Hepatocyte (in vitro differentiated cells): ENCODE measurements around the gene LY6G6C. TPM values are rescaled to one million over a fixed set of nuclear protein-coding genes. Genes with fewer than 3 reads are reported as not detected.

Source experiments
- DNase-seq: peaks from one replicate; pipeline ENCODE4 v3.0.0-alpha.2; 2016; ENCODE audit warnings: low spot score
- H2AFZ ChIP-seq: fragments of 200-600 bp; sonication (generic); 2 replicates; pipeline ENCODE4 v1.6.0; 2016; ENCODE audit warnings: antibody characterized with exemption, mild to moderate bottlenecking
- H3K27ac ChIP-seq: fragments of 200-600 bp; sonication (generic); 2 replicates; pipeline ENCODE4 v1.5.1; 2016; ENCODE audit warnings: mild to moderate bottlenecking
- H3K27me3 ChIP-seq: fragments of 200-600 bp; sonication (generic); 2 replicates; pipeline ENCODE4 v1.6.1; 2016
- H3K36me3 ChIP-seq: fragments of 200-600 bp; sonication (generic); replicated peaks from 2 replicates; pipeline ENCODE4 v1.5.1; 2016; ENCODE audit warnings: low read depth; ENCODE audit not compliant: insufficient read depth
- H3K4me1 ChIP-seq: fragments of 200-600 bp; sonication (generic); 2 replicates; pipeline ENCODE4 v1.5.1; 2016; ENCODE audit warnings: mild to moderate bottlenecking, moderate library complexity; ENCODE audit not compliant: insufficient read depth
- H3K4me2 ChIP-seq: fragments of 200-600 bp; sonication (generic); 2 replicates; pipeline ENCODE4 v1.6.0; 2016
- H3K4me3 ChIP-seq: fragments of 200-600 bp; sonication (generic); 2 replicates; pipeline ENCODE4 v1.5.1; 2016; ENCODE audit warnings: mild to moderate bottlenecking
- H3K79me2 ChIP-seq: fragments of 200-600 bp; sonication (generic); 2 replicates; pipeline ENCODE4 v1.6.0; 2017; ENCODE audit warnings: mild to moderate bottlenecking
- H3K9me2 ChIP-seq: fragments of 200-600 bp; sonication (generic); replicated peaks from 2 replicates; pipeline ENCODE4 v1.6.0; 2017; ENCODE audit warnings: mild to moderate bottlenecking; ENCODE audit not compliant: insufficient read depth
- H3K9me3 ChIP-seq: fragments of 200-600 bp; sonication (generic); 2 replicates; pipeline ENCODE4 v1.5.1; 2016; ENCODE audit warnings: low read depth, mild to moderate bottlenecking
- H4K20me1 ChIP-seq: fragments of 200-600 bp; sonication (generic); 2 replicates; pipeline ENCODE4 v1.6.0; 2016; ENCODE audit warnings: mild to moderate bottlenecking; ENCODE audit not compliant: insufficient read depth, poor library complexity, severe bottlenecking
- CTCF ChIP-seq: fragments of 200-600 bp; sonication (generic); IDR thresholded peaks from 2 replicates; pipeline ENCODE4 v1.5.1; 2016; ENCODE audit warnings: antibody characterized with exemption, mild to moderate bottlenecking; ENCODE audit not compliant: poor library complexity
- EZH2 ChIP-seq: fragments of 200-600 bp; sonication (generic); IDR thresholded peaks from 2 replicates; pipeline ENCODE4 v1.6.1; 2016; ENCODE audit warnings: antibody characterized with exemption, mild to moderate bottlenecking, borderline replicate concordance
- EZH2phosphoT487 ChIP-seq: fragments of 200-600 bp; sonication (generic); IDR thresholded peaks from one replicate; pipeline ENCODE4 v1.6.1; 2018; ENCODE audit warnings: antibody characterized with exemption, mild to moderate bottlenecking, low read depth, moderate library complexity; ENCODE audit not compliant: unreplicated experiment, severe bottlenecking
- WGBS: methylation state at CpG from one replicate; pipeline ENCODE4 v1.1.6; 2016; ENCODE audit warnings: low lambda C conversion rate; ENCODE audit errors: missing lambda C conversion rate; 5-methylcytosine and 5-hydroxymethylcytosine counted together
- polyA plus RNA-seq: library from polyadenylated mRNA; unstranded; fragments of >200 nt; fragmentation: Nextera tagmentation; extraction: Ambion mirVana; gene quantifications from 2 replicates; pipeline ENCODE4 v1.2.1, GENCODE V29; 2016
- total RNA-seq: library from RNA; depleted of rRNA; stranded (reverse); fragments of >200 nt; gene quantifications from 2 replicates; pipeline ENCODE4 v1.2.3, GENCODE V29; 2014

The LY6G6C gene
- total and polyA plus RNA-seq, 2 experiments from 2014 or later = 0.30 TPM; not detected in 1

GRCh38 chr6:31736021-31736767 lies 14.6 kb upstream of the LY6G6C start, which contains the start of gene CLIC1:
TSS of gene CLIC1 (minus strand) at chr6:31736530. CDS start at chr6:31736300, 230 bp downstream.
- Histone ChIP-seq H4K20me1 (peaks cover 15% of the 10 kb centered on the region), H3K9me2 (no peaks in the 10 kb centered on the region), H3K4me1 (peaks cover 41% of the 10 kb centered on the region), H2AFZ (peak within 1 kb of the TSS; percentile 40), H3K4me3 (peak within 1 kb of the TSS; percentile 99), H3K4me2 (peak within 1 kb of the TSS; percentile 91), H3K27ac (peak within 1 kb of the TSS; percentile 99), H3K9me3 (no peaks in the 10 kb centered on the region), H3K27me3 (no peaks in the 10 kb centered on the region), H3K36me3 (no peaks in the 10 kb centered on the region), H3K79me2 (peaks cover 56% of the 10 kb centered on the region)
- peak; percentile 94 for DNase-seq
- no peak for TF ChIP-seq EZH2phosphoT487
- no peak for TF ChIP-seq EZH2
- TF ChIP-seq CTCF = no peak
- 1% methylated on average over 22 of the region's 24 CpGs for WGBS

GRCh38 chr6:31734821-31735406 lies 13.4 kb upstream of the LY6G6C start:
- DNase-seq = peak; percentile 78
- TF ChIP-seq EZH2phosphoT487 (no peak), CTCF (no peak), EZH2 (no peak)
- 1% methylated on average over 17 of the region's 18 CpGs for WGBS
- Histone ChIP-seq H3K4me3 (peak overlapping the region; percentile 99), H3K9me2 (no peaks in the 10 kb centered on the region), H2AFZ (no peak overlapping the region), H3K27me3 (no peaks in the 10 kb centered on the region), H3K79me2 (peaks cover 56% of the 10 kb centered on the region), H3K36me3 (no peaks in the 10 kb centered on the region), H3K27ac (peak overlapping the region; percentile 99), H3K4me2 (peak overlapping the region; percentile 91), H3K9me3 (no peaks in the 10 kb centered on the region), H3K4me1 (peaks cover 43% of the 10 kb centered on the region), H4K20me1 (peaks cover 15% of the 10 kb centered on the region)

- TF ChIP-seq CTCF (no peak), EZH2phosphoT487 (no peak), EZH2 (no peak)
- Histone ChIP-seq H3K4me2 (peak overlapping the region; percentile 91), H2AFZ (no peak overlapping the region), H3K36me3 (no peaks in the 10 kb centered on the region), H3K27ac (peak overlapping the region; percentile 99), H3K4me3 (peak overlapping the region; percentile 99), H4K20me1 (peaks cover 15% of the 10 kb centered on the region), H3K9me2 (no peaks in the 10 kb centered on the region), H3K9me3 (no peaks in the 10 kb centered on the region), H3K4me1 (peaks cover 43% of the 10 kb centered on the region), H3K79me2 (peaks cover 56% of the 10 kb centered on the region), H3K27me3 (no peaks in the 10 kb centered on the region)
- no peak for DNase-seq
- 15% methylated on average over 2 of the region's 2 CpGs for WGBS
Observed at GRCh38 chr6:31734247-31734820, 12.8 kb upstream of the LY6G6C start.
